Glutamatergic neuron (in vitro differentiated cells): Measurements from ENCODE around the gene CARMIL1. TPM values are rescaled to one million over a fixed set of nuclear protein-coding genes. Genes with fewer than 3 reads are reported as not detected.
A peak's percentile ranks its signal among the peaks of the same experiment; 100 is the strongest.

ENCODE experiments used
- DNase-seq: peaks from one replicate; pipeline ENCODE4 v3.0.0; 2022
- H3K27ac Mint-ChIP-seq: one replicate; pipeline ENCODE4 v1.8.0; 2020; ENCODE audit warnings: mild to moderate bottlenecking, mixed read lengths, inconsistent platforms; ENCODE audit not compliant: unreplicated experiment
- H3K27me3 Mint-ChIP-seq: one replicate; pipeline ENCODE4 v1.8.0; 2020; ENCODE audit warnings: mild to moderate bottlenecking, moderate library complexity, mixed read lengths, inconsistent platforms; ENCODE audit not compliant: unreplicated experiment
- H3K36me3 Mint-ChIP-seq: one replicate; pipeline ENCODE4 v1.8.0; 2020; ENCODE audit warnings: mild to moderate bottlenecking, mixed read lengths, inconsistent platforms; ENCODE audit not compliant: unreplicated experiment
- H3K4me1 Mint-ChIP-seq: one replicate; pipeline ENCODE4 v1.8.0; 2020; ENCODE audit warnings: mild to moderate bottlenecking, low read depth, mixed read lengths, inconsistent platforms; ENCODE audit not compliant: unreplicated experiment
- H3K4me3 Mint-ChIP-seq: one replicate; pipeline ENCODE4 v1.8.0; 2020; ENCODE audit warnings: mild to moderate bottlenecking, mixed read lengths, inconsistent platforms; ENCODE audit not compliant: unreplicated experiment
- H3K9me3 Mint-ChIP-seq: one replicate; pipeline ENCODE4 v1.8.0; 2020; ENCODE audit warnings: mild to moderate bottlenecking, moderate library complexity, mixed read lengths, inconsistent platforms; ENCODE audit not compliant: unreplicated experiment
- total RNA-seq: library from RNA; stranded (reverse); fragmentation: NEBNext Ultra II Directional; extraction: Animal tissue kit (Norgen Biotek cat#: 25700); gene quantifications from one replicate; pipeline ENCODE4 v1.2.1, GENCODE V29; 2021; ENCODE audit not compliant: unreplicated experiment
- TF ChIP-seq, protein P1 (sequence below): fragments of 200-600 bp; sonication (generic); IDR thresholded peaks from one replicate; pipeline ENCODE4 v1.5.0; 2021; ENCODE audit not compliant: partially characterized antibody, unreplicated experiment

Gene CARMIL1
- total RNA-seq, 1 donor from 2014 or later, result 4.8 TPM

DNA sequence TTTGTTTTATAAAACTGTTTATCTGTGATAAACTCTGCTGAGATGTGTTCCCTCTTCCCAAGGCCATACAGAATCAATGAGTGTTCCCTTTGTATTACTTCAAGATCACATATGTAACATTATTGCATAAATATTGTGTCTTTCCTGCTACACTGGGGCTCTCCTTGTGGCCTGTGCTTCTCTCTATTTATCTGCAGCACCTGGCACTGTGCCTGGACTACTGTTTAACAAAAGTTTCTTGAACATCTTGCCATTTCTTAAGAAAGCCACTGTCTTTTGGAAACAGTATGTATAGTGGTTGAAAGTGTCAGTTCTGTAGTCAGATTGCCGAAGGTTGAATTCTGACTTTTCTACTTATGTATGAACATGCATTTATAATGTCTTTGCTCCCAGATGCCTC is 203.8 kb downstream of the CARMIL1 start:
- TF ChIP-seq, protein P1, sequence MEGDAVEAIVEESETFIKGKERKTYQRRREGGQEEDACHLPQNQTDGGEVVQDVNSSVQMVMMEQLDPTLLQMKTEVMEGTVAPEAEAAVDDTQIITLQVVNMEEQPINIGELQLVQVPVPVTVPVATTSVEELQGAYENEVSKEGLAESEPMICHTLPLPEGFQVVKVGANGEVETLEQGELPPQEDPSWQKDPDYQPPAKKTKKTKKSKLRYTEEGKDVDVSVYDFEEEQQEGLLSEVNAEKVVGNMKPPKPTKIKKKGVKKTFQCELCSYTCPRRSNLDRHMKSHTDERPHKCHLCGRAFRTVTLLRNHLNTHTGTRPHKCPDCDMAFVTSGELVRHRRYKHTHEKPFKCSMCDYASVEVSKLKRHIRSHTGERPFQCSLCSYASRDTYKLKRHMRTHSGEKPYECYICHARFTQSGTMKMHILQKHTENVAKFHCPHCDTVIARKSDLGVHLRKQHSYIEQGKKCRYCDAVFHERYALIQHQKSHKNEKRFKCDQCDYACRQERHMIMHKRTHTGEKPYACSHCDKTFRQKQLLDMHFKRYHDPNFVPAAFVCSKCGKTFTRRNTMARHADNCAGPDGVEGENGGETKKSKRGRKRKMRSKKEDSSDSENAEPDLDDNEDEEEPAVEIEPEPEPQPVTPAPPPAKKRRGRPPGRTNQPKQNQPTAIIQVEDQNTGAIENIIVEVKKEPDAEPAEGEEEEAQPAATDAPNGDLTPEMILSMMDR, result no peak
- H3K4me1 Mint-ChIP-seq, result peaks cover 9% of the 10 kb centered on the region
- no peak overlapping the region for H3K4me3 Mint-ChIP-seq

DNA sequence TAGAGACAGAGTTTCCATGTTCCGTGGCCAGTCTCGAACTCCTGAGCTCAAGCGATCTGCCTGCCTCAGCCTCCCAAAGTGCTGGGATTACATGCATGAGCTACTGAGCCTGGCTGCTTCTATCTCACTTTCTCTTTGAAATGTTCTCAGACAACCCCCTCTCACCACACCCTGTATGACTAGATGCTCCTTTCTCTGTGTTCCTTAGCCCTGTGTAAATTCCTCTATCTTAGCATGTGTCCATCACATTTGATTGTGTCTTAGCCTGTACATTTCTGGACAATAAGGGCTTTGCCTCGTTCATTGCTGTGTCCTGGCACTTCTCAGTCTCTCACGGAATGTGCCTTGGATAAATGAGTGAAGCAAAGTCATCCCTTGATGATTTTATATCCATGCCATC is 204.8 kb downstream of the CARMIL1 start:
- H3K36me3 Mint-ChIP-seq, result no peaks in the 10 kb centered on the region
- H3K27me3 Mint-ChIP-seq, result no peaks in the 10 kb centered on the region
- peaks cover 9% of the 10 kb centered on the region for H3K4me1 Mint-ChIP-seq
- no peak overlapping the region for H3K4me3 Mint-ChIP-seq
- H3K9me3 Mint-ChIP-seq, result no peaks in the 10 kb centered on the region
- no peak for DNase-seq
- TF ChIP-seq, protein P1, result no peak
- no peak overlapping the region for H3K27ac Mint-ChIP-seq

More for the DNA sequence above, 203.8 kb downstream of the CARMIL1 start:
- H3K36me3 Mint-ChIP-seq, result no peaks in the 10 kb centered on the region
- no peaks in the 10 kb centered on the region for H3K9me3 Mint-ChIP-seq
- H3K27ac Mint-ChIP-seq, result no peak overlapping the region
- H3K27me3 Mint-ChIP-seq, result no peaks in the 10 kb centered on the region
- DNase-seq, result no peak

DNA sequence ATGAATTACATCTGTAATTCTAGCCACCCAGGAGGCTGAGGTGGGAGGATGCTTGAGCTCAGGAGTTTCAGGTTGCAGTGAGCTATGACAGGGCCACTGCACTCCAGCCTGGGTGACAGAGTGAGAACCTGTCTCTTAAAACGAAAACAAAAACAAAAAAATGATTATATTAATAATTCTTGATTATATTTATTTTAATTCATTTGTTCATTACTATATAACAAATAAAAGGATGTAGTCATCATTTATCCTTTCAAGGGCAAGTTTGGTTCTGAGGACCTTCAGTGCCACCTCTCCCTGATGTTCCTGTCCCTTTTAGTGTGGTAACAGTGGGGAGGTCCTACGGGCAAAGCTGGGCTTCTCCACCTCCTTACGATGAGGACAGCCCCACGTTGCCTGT is 205.7 kb downstream of the CARMIL1 start:
- H3K27ac Mint-ChIP-seq, result no peak overlapping the region
- H3K9me3 Mint-ChIP-seq, result no peaks in the 10 kb centered on the region
- H3K27me3 Mint-ChIP-seq, result no peaks in the 10 kb centered on the region
- no peak for DNase-seq
- TF ChIP-seq, protein P1, result no peak
- no peak overlapping the region for H3K4me3 Mint-ChIP-seq
- H3K4me1 Mint-ChIP-seq, result peaks cover 9% of the 10 kb centered on the region
- H3K36me3 Mint-ChIP-seq, result no peaks in the 10 kb centered on the region

DNA sequence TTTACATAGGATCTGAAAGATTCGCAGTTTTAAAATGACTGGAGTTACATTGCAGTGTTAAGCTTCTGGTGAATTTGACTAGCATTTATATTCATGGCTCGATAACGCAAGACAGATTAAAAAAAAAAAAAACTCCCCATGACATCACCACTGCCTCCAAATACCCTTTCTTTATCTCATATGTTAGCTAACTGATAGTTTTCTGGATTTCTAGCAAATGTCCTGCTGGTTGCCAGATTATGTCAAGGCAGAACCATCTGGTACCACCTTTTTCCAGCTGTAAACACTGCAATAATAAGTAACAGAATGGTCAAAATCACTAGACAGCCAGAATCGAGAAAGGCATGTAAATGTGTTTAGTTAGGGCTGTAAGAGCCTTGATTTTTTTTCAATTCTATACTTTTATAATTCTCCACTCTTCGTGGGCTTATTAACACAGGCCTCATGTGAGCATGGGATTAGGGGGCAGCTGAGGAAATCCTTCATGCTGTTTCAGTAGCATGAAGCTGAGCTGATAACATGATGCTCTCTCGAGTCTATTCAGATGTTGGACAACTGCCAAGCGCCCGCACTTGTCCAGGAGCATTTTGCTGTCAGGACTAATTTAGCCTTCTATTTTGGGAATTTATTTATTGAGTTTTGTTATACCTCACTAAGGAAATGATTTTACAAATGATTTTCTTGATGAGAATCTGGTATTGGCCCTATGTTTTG is 206.8 kb downstream of the CARMIL1 start:
- Mint-ChIP-seq H3K27me3 (no peaks in the 10 kb centered on the region), H3K27ac (peak overlapping the region; percentile 62), H3K4me1 (peaks cover 11% of the 10 kb centered on the region), H3K9me3 (no peaks in the 10 kb centered on the region), H3K36me3 (no peaks in the 10 kb centered on the region), H3K4me3 (no peak overlapping the region)
- DNase-seq, result peak; percentile 35
- TF ChIP-seq, protein P1, result no peak

DNA sequence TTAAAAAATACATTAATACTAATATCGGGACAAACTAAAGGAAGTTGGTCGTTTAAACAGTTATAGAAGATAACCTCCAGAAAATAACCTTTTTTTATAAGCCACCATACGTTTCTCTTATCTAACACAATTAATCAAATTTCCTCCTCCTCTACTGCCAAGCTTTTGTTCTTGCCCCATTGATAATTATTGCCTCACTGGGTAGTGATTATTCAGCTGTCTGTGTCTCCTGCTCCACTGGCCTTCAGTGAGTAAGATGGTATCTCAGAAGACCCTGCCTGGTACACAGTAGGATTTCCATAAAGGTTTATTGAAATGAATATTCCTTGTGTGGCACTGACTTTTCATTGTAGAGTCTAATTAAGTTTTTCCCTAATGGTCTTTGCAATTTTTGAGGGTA is 207.4 kb downstream of the CARMIL1 start:
- Mint-ChIP-seq H3K27ac (no peak overlapping the region), H3K4me3 (no peak overlapping the region), H3K36me3 (no peaks in the 10 kb centered on the region), H3K4me1 (peaks cover 11% of the 10 kb centered on the region), H3K9me3 (no peaks in the 10 kb centered on the region), H3K27me3 (no peaks in the 10 kb centered on the region)
- TF ChIP-seq, protein P1, result no peak
- no peak for DNase-seq
